Stimulated activated CD8-positive, alpha-beta memory T cell treated with anti-CD3 and anti-CD28 coated beads, Interleukin-15, amount 100 ng/mL, for 24 hours (primary cell): ENCODE data around the gene AOX1.
"Not testable (repeated sequence)": the region's sequence is repeated elsewhere in the genome, so short reads cannot be mapped to it uniquely, and the experiment has no call there.

ENCODE experiments used
- DNase-seq: peaks from one replicate; pipeline ENCODE4 v3.0.0-alpha.2; 2020; ENCODE audit warnings: low read depth

The AOX1 gene

DNA sequence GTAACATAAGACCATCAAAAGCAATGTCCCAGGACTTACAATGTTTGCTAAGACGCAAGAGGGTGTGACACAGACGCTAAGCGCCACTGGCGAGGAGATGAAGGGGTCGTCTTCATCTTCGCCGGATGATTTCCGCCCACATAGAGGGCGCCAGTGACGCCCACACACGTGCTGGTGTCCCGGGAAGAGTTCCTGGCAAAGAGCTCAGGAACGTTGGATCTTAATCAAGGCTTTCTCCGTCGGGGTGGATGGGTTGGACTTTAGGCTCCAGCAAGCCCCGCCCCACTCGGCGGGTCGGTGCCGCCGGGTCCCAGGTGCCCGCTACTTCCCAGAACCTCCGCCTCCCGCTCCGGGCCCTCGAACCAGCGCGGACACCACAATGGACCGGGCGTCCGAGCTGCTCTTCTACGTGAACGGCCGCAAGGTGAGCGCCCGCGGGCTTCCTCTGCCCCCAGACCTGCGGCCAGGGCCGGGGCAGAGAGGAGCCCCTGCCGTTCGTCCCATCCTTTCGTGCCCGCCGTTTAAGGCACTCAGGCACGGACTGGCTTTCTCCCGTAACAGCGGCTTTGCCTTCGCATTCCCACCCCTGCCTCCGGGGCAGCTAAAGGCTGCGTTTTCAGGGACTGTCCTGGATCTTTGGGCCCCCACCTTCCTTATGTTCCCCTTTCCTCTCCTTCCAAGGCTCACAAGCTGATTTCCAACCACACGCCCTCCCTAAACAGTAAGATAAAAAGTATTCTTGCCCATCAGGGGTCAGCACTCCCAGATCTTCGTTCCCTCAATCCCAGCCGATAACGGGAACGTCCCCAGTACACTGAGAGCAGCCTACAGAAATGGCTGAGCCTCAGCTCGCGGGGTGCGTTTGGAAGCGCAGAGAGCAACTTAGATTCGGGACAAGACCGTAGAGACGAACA, at the start of gene AOX1:
AOX1 (plus strand) TSS at position 285 of the 914 bp plus-strand sequence; CDS start at position 380, 95 bp downstream.
- DNase-seq = no peak

DNA sequence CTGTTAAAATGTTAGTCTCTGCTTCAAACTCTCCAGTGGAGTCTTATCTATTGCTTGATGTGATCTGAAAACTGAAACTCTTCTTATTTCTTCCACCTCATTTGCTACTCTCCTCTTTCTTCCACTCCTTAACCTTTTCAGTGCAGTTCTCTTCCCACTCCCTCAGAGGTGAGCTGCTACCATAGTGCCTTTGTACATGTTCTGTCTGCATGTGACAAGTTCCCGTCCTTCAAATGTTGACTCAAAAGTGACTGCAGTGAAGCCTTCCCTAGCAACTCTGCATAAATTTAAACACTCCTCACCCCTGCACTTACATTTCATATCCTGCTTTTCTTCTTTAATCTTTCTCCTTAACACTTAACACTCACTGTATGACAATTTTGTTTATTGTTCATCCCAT, 47.7 kb upstream of the AOX1 start:
- DNase-seq = no peak

DNA sequence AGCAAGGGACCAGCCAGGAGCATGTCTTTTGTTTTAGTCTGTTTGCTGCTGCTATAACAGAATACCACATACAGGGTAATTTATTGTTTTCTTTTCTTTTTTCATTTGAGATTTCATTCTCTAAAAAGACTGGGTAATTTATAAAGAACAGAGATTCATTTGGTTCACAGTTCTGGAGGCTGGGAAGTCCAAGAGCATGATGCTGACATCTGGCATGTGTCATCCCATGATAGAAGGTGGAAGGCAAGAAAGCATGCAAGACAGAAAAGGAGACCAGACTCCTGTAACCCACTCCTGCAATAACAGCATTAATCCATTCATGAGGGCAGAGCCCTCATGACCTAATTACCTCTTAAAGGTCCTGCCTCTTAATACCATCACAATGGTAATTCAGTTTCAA, 45.0 kb upstream of the AOX1 start:
- DNase-seq = no peak

DNA sequence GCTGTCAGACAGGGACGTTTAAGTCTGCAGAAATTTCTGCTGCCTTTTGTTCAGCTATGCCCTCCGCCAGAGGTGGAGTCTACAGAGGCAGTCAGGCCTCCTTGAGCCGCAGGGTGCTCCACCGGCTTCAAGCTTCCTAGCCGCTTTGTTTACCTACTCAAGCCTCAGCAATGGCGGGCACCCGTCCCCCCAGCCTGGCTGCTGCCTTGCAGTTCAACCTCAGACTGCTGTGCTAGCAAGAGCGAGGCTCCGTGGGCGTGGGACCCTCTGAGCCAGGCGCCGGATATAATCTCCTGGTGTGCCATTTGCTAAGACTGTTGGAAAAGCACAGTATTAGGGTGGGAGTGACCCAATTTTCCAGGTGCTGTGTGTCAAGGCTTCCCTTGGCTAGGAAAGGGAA, 19.2 kb upstream of the AOX1 start:
- DNase-seq = not testable (repeated sequence)

DNA sequence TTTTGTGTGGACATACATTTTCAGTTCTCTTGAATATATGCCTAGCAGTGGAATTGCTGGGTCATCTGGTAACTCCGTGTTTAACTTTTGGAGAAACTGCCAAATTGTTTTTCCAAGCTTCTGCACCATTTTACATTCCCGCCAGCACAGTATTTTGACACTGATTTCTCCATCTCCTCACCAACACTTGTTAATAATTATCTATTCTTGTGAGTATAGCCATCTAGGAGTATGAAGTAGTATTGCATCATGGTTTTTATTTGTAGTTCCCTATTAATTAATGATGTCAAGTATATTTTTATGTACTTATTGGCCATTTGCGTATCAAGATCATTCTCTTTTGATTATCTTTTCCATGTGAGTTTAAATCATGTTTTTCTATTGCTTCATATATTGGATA, 17.9 kb upstream of the AOX1 start:
- no peak for DNase-seq

DNA sequence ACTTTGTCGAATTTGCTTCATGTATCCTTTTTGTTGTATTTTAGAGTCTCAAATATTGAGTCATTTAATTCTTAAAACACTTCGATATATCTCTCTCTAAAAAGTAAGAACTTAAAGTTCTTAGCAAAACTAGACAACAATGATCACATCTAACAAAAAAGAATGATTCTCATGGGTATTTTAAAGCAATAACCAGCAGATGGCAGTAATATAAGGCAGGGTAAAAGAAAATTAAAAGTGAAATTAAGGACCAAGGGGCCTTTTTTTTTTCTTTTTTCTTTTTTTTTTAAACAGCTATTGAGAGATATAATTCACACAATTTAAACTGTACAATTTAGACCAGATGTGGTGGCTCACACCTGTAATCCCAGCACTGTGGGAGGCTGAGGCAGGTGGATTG, 9.9 kb upstream of the AOX1 start:
- no peak for DNase-seq

DNA sequence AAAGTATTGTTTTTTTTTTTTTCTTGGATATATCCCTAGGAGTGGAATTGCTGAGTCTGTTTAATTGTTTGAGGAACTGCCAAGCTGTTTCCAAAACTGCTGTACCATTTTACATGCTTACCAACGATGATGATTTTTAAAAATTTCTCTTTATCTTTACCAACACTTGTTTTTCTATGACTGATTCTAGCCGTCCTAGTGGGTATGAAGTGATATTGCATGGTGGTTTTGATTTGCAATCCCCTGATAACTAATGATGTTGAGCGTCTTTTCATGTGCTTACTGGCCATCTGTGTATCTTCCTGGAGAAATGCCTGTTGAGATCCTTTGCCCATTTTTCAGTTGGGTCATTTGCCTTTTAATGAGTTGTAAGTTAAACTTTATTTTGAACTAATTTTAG, 8.8 kb upstream of the AOX1 start:
- no peak for DNase-seq

DNA sequence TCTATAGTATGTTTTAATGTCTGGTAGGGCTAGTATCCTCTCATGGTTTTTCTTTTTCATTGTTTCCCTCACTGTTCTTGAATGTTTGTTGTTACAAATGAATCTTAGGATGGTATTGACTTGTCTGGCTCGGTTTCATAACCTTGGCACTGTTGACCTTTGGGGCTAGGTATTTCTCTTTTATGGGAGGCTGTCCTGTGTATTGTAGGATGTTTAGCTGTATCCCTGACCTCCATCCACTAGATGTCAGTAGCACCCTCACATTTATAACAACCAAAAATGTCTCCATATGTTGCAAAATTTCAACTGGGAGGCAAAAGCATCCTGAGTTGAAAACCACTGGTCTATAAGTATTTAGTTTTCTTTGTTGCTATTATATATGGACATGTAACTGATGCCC, 7.0 kb upstream of the AOX1 start:
- no peak for DNase-seq

DNA sequence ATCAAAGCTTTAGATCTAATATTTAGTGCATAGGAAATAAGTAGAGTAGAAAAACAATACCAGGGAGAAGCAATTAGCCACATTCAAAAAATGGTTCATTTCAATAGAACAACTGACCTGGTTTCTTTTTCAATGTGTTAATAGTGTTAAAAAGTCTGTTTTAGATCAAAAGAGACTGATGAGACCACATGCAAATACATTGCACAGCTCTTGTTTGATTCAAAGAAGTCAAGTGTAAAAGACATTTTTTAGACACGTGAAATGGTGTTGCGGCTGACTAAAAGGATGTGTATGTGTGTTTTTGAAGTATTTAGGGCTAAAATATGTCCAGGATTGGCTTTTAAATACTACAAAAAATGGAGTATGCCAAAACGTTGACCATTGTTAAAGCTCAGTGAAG, 1.2 kb upstream of the AOX1 start:
- DNase-seq = no peak

DNA sequence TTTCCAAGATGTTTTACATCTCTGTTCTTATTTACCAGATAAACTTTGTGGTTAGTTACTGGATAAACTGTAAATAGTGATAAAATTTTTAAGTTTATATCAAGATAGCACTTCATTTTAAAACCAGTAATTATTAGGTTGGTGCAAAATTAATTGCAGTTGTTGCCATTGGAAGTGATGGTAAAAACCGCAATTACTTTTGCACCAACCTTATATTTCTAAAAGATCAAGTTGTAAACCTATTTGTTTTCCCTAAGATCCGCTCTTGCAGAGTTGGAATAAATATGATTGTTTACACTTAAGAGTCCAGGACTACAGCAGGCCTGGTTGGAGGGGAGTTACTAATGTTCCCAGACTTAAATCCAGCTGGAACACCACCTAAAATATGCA, 479 bp upstream of the AOX1 start:
- no peak for DNase-seq

DNA sequence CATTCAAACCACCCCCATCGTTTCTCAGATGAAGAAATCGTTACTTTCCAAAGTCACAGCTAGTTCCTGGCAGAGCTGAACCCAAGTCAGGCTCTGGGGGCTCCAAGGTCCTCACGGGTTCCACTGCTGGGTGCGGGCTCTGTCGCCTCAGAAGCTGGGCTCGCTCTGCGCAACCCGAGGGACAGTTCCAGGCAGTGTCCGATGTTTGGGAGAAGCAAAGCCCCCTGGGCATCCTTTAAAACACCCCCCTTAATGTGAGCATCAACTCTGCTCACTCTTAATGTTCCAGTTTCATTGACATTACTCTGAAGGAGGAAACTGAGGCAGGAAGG, 796 bp downstream of the AOX1 start:
- DNase-seq = no peak

DNA sequence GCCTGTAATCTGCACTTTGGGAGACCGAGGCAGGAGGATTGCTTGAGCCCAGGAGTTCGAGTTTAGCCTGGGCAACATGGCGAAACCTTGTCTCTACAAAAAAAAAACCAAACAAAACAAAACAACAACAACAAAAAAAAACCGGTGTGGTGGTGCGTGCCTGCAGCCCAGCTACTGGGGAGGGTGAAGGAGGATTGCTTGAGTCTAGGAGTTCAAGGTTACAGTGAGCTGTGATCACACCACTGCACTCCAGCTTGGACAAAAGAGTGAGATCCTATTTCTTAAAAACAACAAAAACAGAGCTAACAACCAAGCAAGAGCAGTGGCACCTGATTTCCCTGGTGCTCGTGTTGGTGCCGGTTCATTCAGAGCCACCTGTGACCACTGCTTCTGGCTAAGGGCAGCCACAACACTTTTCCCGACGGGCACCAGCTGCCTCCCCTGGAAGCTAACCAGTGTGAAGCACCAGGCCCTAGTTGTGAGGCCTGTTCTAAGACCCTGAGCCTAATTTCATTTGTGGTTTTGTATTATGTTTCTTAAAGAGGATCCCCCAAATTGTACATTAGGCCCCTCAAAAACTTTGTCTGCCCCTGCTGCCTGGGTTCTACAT, 1.3 kb downstream of the AOX1 start:
- DNase-seq = no peak

DNA sequence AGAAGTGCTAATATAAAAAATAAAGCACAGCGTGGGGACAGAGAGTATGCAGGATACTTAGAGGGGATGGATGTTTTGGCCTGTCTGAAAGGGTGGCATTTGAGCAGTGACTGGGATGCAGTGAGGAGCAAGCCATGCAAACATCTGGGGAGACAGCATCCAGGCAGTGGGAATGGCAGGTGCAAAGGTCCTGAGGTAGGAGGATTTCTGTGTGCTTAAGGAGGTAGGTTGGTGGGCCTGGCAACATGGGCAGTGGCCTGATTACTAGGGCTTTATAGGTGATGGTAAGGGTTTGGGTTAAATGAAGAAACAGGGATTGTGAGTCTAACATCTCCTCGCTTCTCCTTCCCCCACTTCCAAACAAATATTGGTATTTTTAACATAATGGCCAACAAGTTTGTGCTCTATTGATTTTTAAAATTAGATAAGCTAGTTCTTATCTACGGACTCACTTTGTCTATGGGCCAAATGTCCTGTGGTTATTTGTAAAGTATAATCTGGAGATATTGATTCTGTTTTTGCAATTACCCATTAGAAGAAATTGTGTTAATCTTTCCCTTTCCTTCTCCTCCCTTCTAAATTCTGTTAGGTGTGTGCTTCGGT, 2.4 kb downstream of the AOX1 start:
- DNase-seq = no peak

DNA sequence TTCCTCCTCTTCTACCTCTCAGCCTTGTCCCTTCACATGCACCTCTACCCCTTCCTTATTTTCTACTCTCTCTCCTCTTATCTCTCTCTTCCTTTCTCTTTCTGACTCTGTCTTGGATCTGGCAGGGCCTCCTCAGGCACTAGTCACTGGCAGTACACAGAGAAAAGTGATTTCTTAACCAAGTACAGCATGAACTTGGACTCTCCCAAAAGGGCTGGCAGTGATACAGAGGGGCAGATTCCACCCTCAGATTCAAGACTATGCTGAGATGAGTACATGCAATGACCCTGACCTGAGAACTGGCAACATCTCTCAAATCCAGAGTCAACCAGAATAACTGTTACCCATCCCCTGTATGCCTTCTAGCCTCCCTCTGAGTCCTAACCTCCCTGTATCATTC, 4.3 kb downstream of the AOX1 start:
- no peak for DNase-seq

DNA sequence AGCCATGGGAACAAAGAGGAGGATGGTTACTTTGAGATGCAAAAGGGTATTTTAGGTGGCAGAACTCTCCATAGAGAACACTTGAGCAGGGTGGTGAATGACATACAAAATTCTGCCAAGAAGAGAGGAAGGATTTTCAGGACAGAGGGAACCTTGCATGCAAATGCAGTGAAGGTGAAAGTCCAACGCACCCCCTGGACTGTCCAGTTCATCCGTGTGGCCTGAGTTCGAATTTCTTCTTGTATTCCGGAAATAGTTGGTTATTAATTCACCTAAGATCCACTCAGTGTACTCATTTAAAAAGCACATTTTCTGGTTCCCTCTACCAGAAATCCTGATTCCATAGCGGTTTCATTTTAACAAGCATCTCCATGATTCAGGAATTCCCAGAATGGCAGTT, 5.5 kb downstream of the AOX1 start:
- DNase-seq = no peak

DNA sequence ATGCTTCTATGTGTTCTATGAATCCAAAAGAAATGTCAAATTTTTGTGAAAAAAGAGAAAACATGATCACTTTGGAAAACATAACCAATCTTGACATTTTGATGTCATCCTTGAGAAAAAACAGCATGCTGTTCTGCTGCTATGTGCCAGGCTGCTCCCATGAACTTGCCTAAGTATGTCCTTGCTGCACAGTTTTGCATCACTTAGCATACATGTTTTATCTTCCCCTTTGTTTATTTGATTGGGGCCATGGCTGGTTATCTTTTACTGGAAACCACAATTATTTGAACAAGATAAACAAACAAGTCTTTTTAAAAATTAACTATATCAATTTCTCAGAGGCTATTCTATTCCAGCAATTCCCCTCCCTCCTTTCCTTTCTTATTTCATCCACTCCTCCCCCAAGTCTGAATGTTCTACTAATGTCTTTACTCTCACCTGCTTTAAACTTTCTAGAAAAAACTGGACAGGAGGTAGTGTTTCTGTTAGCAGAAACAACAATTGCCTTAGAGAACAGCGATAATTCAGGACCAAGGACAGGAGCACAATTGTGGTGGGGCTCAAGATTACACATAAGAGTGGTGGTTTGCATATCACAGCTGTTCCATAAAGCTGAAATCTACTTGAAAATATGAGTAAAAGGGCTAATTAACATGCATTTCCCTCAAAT, 6.7 kb downstream of the AOX1 start:
- DNase-seq = no peak

DNA sequence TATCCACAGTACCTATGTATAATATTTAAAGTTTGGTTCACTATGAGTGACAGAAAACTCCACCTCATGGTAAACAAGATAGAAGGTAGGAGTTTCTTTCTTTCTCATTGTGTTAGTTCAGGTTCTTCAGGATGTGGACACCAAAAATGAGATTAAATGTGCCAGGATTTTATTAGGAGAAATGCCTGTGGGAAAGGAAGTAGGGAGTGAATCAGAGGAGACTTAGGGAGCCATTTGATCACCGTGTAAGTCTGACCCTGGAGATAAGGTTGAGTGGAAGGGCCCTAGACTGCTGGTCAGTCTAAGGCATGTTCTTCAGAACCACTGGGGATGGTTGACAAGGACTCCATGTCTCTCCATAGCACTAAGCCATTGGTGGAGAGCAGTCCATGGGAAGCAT, 8.1 kb downstream of the AOX1 start:
- no peak for DNase-seq

DNA sequence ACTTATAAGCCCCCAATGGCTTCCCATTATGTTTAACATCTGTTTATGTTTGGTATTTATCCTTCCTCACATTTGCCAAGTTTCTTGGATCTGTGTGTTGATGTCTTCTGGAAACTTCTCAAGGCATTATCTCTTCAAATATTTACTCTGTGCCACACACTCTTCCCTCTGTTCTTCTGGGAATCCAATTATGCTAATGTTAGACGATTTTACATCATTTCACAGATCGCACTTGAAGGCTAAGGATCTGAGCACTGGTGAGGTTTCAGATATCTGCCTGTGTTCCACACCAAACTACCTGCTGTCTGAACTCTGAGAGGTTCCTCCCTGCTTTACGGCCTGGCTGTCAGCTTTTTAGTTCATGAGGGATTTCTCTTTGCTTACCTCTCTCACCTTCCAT, 10.1 kb downstream of the AOX1 start:
- DNase-seq = no peak

DNA sequence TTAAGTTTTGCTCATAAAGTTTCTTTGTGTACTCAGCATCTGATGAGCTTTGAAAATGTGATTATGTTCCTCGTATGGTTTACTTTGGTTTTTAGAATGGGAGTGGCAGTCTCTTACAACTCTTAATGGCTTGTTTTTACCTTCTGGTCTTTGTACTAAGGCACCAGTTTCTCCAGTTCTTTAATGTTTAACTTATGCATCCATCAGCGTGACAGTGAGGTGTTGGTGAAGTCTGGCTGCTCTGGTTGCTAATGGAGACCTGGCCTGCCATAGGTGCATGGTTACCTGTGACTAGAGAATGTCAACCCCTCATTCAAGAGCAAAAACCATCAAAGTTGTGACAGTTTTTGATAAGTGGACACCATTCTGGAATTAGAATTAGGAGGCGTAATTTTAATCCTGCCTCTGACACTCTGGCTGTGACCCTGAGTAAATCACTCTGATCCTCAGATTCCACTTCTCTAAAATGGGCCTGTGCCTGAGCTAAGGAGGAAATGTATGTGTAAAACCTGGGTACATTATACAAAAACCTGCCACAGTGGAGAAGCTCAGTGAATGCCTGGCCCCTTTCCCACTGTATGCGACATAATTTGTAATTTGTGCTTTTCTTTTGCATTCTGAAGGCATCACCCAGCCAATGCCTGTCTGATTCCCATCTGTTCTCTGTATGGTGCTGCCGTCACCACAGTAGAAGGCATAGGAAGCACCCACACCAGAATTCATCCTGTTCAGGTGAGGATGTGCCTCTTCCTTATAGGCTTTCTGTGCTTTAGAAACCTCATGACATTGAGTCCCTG, 11.2 kb downstream of the AOX1 start:
- DNase-seq = no peak

DNA sequence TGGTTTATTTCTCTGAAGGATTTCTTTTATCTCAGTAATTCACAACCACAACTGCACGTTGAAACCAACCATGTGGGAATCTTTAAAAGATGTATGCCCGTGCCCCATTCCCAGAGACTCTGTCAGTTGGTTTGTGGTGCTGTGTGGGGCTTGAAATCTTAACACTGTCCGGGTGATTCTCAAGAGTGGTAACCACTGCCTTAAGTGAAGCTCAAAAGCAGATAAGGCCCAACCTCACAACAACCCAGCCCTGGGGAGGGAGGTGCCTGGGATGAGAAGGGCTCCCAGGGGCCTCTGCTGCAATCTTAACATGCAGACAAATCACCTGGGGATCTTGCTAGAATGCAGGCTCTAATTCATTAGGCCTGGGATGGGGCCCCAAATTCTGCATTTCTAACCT, 13.4 kb downstream of the AOX1 start:
- DNase-seq = no peak

DNA sequence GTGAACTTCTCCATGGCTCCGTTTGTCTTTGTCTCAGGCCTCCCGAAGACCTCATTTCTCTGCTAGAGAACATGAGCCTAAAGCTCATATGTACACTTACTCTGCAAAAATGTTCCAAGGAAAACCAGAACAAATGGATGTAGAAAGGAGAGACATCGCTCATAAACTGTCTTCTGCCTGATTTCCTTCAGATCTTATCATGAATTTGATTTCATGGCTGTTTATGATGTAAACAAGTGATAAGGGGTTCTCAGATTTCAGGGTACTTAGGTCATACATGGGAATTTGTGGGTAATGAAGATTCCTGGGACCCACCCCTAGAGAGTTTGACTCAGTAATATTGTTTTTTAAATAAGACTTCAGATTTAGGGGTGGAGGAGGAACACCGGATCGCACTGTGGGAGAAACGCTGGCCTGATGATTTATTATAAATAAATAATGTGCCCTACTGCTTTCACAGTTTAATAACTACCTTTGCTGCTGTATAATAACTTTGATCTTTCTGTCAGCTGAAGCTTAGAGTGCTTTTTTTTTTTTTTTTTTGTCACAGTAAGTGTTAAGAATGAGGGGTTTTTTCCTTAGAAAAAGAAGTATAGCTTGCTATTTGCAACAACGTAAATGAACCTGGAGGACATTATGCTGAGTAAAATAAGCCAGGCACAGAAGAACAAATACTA, 14.9 kb downstream of the AOX1 start:
- no peak for DNase-seq

DNA sequence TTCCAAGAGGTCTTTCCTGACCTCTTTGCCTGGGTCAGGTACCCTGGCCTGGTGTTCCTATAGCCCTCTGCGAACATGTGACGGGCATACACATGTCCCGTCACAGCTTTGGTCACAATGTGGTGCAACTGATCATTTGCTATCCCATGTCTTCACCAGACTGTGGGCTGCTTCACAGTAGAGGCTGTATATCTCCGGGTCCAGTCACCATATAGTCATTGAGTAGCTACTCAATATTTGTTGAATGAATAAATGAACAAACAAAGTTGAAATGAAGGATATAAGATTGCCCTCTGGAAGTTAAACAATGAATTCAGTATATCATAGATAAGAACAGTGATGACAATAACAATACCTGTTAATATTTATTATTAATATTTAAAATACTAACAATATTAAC, 16.8 kb downstream of the AOX1 start:
- DNase-seq = no peak
